Endothelial cell of umbilical vein (primary cell): ENCODE measurements around the gene SH3RF3. TPM values are rescaled to one million over a fixed set of nuclear protein-coding genes. Genes with fewer than 3 reads are reported as not detected.

Experiments used
- BruUV-seq: library from RNA; stranded (reverse); fragments of 400-500 nt; replicated peaks from 2 replicates; lab custom pipeline; 2021; lab: Mats Ljungman, UMichigan
- CTCF ChIA-PET: fragments of 300-600, 350-600 bp; sonication (Branson Sonifier 250); formaldehyde crosslinking; loops from one replicate; lab custom pipeline; 2021; ENCODE audit warnings: antibody characterized with exemption, inconsistent platforms; lab: Charles Lee
- POLR2A ChIA-PET: fragments of 300-600, 350-600 bp; sonication (Branson Sonifier 250); formaldehyde crosslinking; loops from one replicate; lab custom pipeline; 2021; ENCODE audit warnings: antibody characterized with exemption, inconsistent platforms; lab: Charles Lee
- DNase-seq: peaks from one replicate; pipeline ENCODE4 v3.0.0-alpha.2; 2011; ENCODE audit warnings: low read depth, low spot score
- FAIRE-seq: peaks from 2 replicates; lab custom pipeline; 2011; peaks lifted over from hg19 to GRCh38; lab: Jason Lieb, UNC
- H2AFZ ChIP-seq: 2 replicates; pipeline ENCODE4 v1.6.0; 2012; ENCODE audit warnings: low read depth, low read length, control low read depth, inconsistent platforms
- H3K27ac ChIP-seq: 2 replicates; pipeline ENCODE4 v1.5.1; 2011; ENCODE audit warnings: low read depth, mild to moderate bottlenecking, control low read depth, low read length, moderate library complexity; ENCODE audit not compliant: insufficient read depth
- H3K27me3 ChIP-seq, 2 experiments: 2 replicates each; pipeline versions ENCODE4 v1.6.0 to v1.6.1; 2011; ENCODE audit warnings: low read length in 2 of 2, mixed read lengths in 1 of 2; ENCODE audit not compliant: control insufficient read depth in 2 of 2, insufficient read depth in 2 of 2
- H3K36me3 ChIP-seq, 2 experiments: 2 replicates in 1 of 2; 3 replicates in 1 of 2; pipeline ENCODE4 v1.5.1; 2011; ENCODE audit warnings: low read length in 2 of 2, mild to moderate bottlenecking in 1 of 2, moderate library complexity in 1 of 2; ENCODE audit not compliant: control insufficient read depth in 2 of 2, insufficient read depth in 2 of 2; ENCODE audit errors: extremely low read depth in 1 of 2
- H3K4me1 ChIP-seq: 3 replicates; pipeline ENCODE4 v1.5.1; 2011; ENCODE audit warnings: mild to moderate bottlenecking, low read length; ENCODE audit not compliant: control insufficient read depth, insufficient read depth; ENCODE audit errors: extremely low read depth
- H3K4me2 ChIP-seq: 2 replicates; pipeline ENCODE4 v1.6.1; 2011; ENCODE audit warnings: low read length, control low read depth, mixed read lengths; ENCODE audit not compliant: insufficient read depth
- H3K4me3 ChIP-seq, 3 experiments: fragments of 200-600 bp in 1 of 3; sonication (generic), shearing (Covaris generic) in 1 of 3; replicated peaks in 1 of 3; 2 replicates each; pipeline ENCODE4 v1.5.1; 2011 to 2016; ENCODE audit warnings: control low read depth in 3 of 3, low read length in 3 of 3, mild to moderate bottlenecking in 2 of 3, inconsistent platforms in 1 of 3, low read depth in 1 of 3, moderate library complexity in 1 of 3; ENCODE audit not compliant: insufficient read depth in 1 of 3
- H3K79me2 ChIP-seq: 2 replicates; pipeline ENCODE4 v1.6.0; 2012; ENCODE audit warnings: low read length, inconsistent platforms; ENCODE audit not compliant: control insufficient read depth, insufficient read depth
- H3K9ac ChIP-seq: replicated peaks from 2 replicates; pipeline ENCODE3; 2011; ENCODE audit warnings: low read length, control low read depth; ENCODE audit not compliant: insufficient read depth; ENCODE audit errors: extremely low read depth
- H3K9me1 ChIP-seq: replicated peaks from 3 replicates; pipeline ENCODE4 v1.6.0; 2011; ENCODE audit warnings: mild to moderate bottlenecking, low read length; ENCODE audit not compliant: control insufficient read depth, insufficient read depth; ENCODE audit errors: extremely low read depth
- H3K9me3 ChIP-seq: replicated peaks from 2 replicates; pipeline ENCODE4 v1.5.1; 2012; ENCODE audit warnings: low read length, inconsistent platforms; ENCODE audit not compliant: control insufficient read depth, insufficient read depth
- H4K20me1 ChIP-seq: replicated peaks from 2 replicates; pipeline ENCODE3; 2011; ENCODE audit warnings: mild to moderate bottlenecking, low read length; ENCODE audit not compliant: control insufficient read depth, insufficient read depth; ENCODE audit errors: extremely low read depth
- EZH2 ChIP-seq: IDR thresholded peaks from 2 replicates; pipeline ENCODE4 v1.6.1; 2012; ENCODE audit warnings: borderline replicate concordance, low read depth, mild to moderate bottlenecking, moderate library complexity, low read length, inconsistent platforms; ENCODE audit not compliant: severe bottlenecking
- FOS ChIP-seq: IDR thresholded peaks from 2 replicates; pipeline ENCODE4 v1.6.1; 2011; ENCODE audit warnings: mild to moderate bottlenecking, low read length, moderate library complexity, borderline replicate concordance; ENCODE audit not compliant: insufficient read depth
- GATA2 ChIP-seq: IDR thresholded peaks from 2 replicates; pipeline ENCODE4 v1.7.0; 2011; ENCODE audit warnings: low read depth, mild to moderate bottlenecking, moderate library complexity, mixed read lengths, low read length; ENCODE audit not compliant: insufficient read length, insufficient read depth
- JUN ChIP-seq: IDR thresholded peaks from 2 replicates; pipeline ENCODE4 v1.6.1; 2011; ENCODE audit warnings: borderline replicate concordance, low read depth; ENCODE audit not compliant: insufficient read length, insufficient read depth
- POLR2A ChIP-seq: IDR thresholded peaks from 2 replicates; pipeline ENCODE4 v1.6.1; 2012; ENCODE audit warnings: low read depth, mild to moderate bottlenecking, control low read depth, low read length
- POLR2AphosphoS5 ChIP-seq: IDR thresholded peaks from 2 replicates; pipeline ENCODE4 v1.6.1; 2012; ENCODE audit warnings: low read depth, mild to moderate bottlenecking, control low read depth, low read length, moderate library complexity; ENCODE audit not compliant: insufficient read depth
- dilution Hi-C: fragments of 300-500 bp; cut with MboI; formaldehyde crosslinking; loops from one replicate; pipeline ENCODE4 v1.15.0; 2019; ENCODE audit warnings: low sequenced_read_pairs; ENCODE audit not compliant: extremely low pct_ligation_motif_present
- intact Hi-C: fragments of 100-400 bp; cut with micrococcal nuclease; formaldehyde crosslinking; loops from one replicate; pipeline ENCODE4 v1.10.0; 2022
- polyA plus RNA-seq, 4 experiments: library from polyadenylated mRNA; depleted of rRNA in 3 of 4; stranded (reverse) in 3 of 4; unstranded in 1 of 4; fragments of >200 nt; gene quantifications; 2 replicates each; pipeline versions ENCODE4 v1.2.1 to v1.2.3, GENCODE V29; 2011 to 2012; ENCODE audit warnings: missing spikeins in 1 of 4
- total RNA-seq: library from RNA; stranded (reverse); gene quantifications from 2 replicates; pipeline ENCODE4 v1.2.3, GENCODE V29; 2021
- TF ChIP-seq, protein P1 (sequence below): IDR thresholded peaks from 2 replicates; pipeline ENCODE4 v1.6.1; 2011; ENCODE audit not compliant: insufficient read depth, insufficient read length
- TF ChIP-seq, protein P2 (sequence below), 2 donors: IDR thresholded peaks; 1 replicate in 1 of 2; 2 replicates in 1 of 2; pipeline ENCODE4 v1.5.1; 2011; ENCODE audit warnings: low read length in 2 of 2, mild to moderate bottlenecking in 2 of 2, moderate library complexity in 2 of 2, control low read depth in 1 of 2, inconsistent platforms in 1 of 2, low read depth in 1 of 2; ENCODE audit not compliant: insufficient read depth in 1 of 2; ENCODE audit errors: extremely low read depth in 1 of 2

The SH3RF3 gene
- total and polyA plus RNA-seq, 2 donors (not counting 3 experiments of a cell fraction or from before 2014, with no cell fraction given), result 3.8 to 14.7 TPM

DNA sequence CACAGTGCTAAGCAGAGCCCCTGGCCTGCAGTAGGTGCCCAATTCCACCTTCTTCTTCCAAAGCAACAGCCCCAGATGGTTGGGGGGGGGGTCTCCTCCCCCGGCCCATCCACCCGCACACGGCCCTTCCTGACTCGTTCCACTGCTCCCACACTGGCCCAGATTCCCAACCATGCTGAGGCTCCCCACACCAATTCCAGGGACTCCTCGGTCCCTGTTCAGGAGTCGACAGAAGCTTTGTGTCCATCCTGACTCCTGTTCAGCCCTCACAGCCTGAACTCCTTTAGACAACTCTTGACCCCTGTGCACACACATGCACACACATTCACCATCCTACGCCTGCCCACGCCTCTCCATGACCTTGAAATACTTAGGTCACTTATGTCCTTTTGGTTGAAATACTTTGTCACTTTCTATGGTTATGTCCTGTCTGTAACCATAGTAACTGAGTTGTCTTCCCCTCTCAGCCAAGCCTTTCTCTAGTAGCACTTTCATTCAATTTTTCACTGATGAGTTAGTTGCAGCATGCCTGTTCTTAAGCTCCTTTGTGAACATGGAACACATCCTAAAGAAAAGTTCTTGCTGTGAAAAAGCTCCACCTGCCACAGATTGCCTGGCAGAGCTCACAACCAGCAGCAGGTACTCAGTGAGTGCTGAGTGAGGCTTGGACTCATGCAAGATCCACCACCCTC, 258.9 kb downstream of the SH3RF3 start:
- H3K27ac ChIP-seq, result no peak overlapping the region
- no peak overlapping the region for H3K4me3 ChIP-seq
- H3K27me3 ChIP-seq, result no peaks in the 10 kb centered on the region
- POLR2A ChIA-PET, result no interaction called here
- intact Hi-C loops, result no loop called here
- TF ChIP-seq, protein P1, sequence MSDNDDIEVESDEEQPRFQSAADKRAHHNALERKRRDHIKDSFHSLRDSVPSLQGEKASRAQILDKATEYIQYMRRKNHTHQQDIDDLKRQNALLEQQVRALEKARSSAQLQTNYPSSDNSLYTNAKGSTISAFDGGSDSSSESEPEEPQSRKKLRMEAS, result no peak
- TF ChIP-seq EZH2 (no peak), FOS (no peak), POLR2AphosphoS5 (no peak), JUN (no peak), POLR2A (no peak), GATA2 (no peak)
- TF ChIP-seq, protein P2, sequence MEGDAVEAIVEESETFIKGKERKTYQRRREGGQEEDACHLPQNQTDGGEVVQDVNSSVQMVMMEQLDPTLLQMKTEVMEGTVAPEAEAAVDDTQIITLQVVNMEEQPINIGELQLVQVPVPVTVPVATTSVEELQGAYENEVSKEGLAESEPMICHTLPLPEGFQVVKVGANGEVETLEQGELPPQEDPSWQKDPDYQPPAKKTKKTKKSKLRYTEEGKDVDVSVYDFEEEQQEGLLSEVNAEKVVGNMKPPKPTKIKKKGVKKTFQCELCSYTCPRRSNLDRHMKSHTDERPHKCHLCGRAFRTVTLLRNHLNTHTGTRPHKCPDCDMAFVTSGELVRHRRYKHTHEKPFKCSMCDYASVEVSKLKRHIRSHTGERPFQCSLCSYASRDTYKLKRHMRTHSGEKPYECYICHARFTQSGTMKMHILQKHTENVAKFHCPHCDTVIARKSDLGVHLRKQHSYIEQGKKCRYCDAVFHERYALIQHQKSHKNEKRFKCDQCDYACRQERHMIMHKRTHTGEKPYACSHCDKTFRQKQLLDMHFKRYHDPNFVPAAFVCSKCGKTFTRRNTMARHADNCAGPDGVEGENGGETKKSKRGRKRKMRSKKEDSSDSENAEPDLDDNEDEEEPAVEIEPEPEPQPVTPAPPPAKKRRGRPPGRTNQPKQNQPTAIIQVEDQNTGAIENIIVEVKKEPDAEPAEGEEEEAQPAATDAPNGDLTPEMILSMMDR (IDR thresholded peaks at IDR 0.05; ENCODE audit: extremely low read depth in 1 of 2, insufficient read depth in 1 of 2, low read depth in 1 of 2, low read length in 2 of 2), result no peak
- no peak overlapping the region for H3K9ac ChIP-seq
- dilution Hi-C loops, result no loop called here
- H3K79me2 ChIP-seq, result no peaks in the 10 kb centered on the region
- H3K9me3 ChIP-seq, result no peaks in the 10 kb centered on the region
- H3K9me1 ChIP-seq, result no peaks in the 10 kb centered on the region
- BruUV-seq, result no TSS peak
- no peaks in the 10 kb centered on the region for H3K4me1 ChIP-seq
- no peaks in the 10 kb centered on the region for H3K36me3 ChIP-seq
- CTCF ChIA-PET, result no interaction called here
- no peaks in the 10 kb centered on the region for H4K20me1 ChIP-seq
- H2AFZ ChIP-seq, result no peak overlapping the region
- DNase-seq (no peak), FAIRE-seq (no peak)
- no peak overlapping the region for H3K4me2 ChIP-seq
